ENCODE results near the gene SULT1E1. TPM values are rescaled to one million over a fixed set of nuclear protein-coding genes. Genes with fewer than 3 reads are reported as not detected.

Gene SULT1E1
- total and polyA plus RNA-seq, 10 of the 15 experiments (the other 5 are each of a cell fraction or from before 2014, with no cell fraction given): not detected

GRCh38 chr4:69859140-69859685, 732 bp downstream of the SULT1E1 start:
- ChIA-PET CTCF (interaction anchor here (1.4 kb wide), 1 partner anchor 10 kb away, joined by 4 read pairs; no protein-coding TSS in a partner anchor), RAD21 (ENCODE audit: unreplicated experiment) (no interaction called here), SMC1A (ENCODE audit: uncharacterized antibody, unreplicated experiment) (interaction anchor here (0.6 to 1.0 kb wide), 2 partner anchors 9 to 25 kb away, joined by 3 read pairs; no protein-coding TSS in a partner anchor), POLR2A (no interaction called here)
- Histone ChIP-seq H3K4me3 (no peak overlapping the region), H4K20me1 (ENCODE audit: control insufficient read depth, insufficient read depth) (no peaks in the 10 kb centered on the region), H3K9ac (ENCODE audit: control insufficient read depth, insufficient read depth, low read length) (no peak overlapping the region), H3K27me3 (replicated peaks in 1 of 2; ENCODE audit: control insufficient read depth in 2 of 2, insufficient read depth in 2 of 2, low read length in 1 of 2) (no peaks in the 10 kb centered on the region), H3K9me3 (replicated peaks; ENCODE audit: control insufficient read depth, insufficient read depth, low read length) (no peaks in the 10 kb centered on the region), H3K79me2 (ENCODE audit: control insufficient read depth, insufficient read depth, low read length) (no peaks in the 10 kb centered on the region), H3K4me2 (ENCODE audit: control insufficient read depth, insufficient read depth) (no peak overlapping the region), H3K4me1 (ENCODE audit: control insufficient read depth, insufficient read depth, low read length) (no peaks in the 10 kb centered on the region), H3K27ac (ENCODE audit: control insufficient read depth, insufficient read depth) (no peak overlapping the region), H3K36me3 (ENCODE audit: control insufficient read depth in 2 of 2, insufficient read depth in 2 of 2, low read length in 1 of 2) (no peaks in the 10 kb centered on the region), H2AFZ (ENCODE audit: control insufficient read depth, low read depth, low read length) (no peak overlapping the region)
- DNase-seq (ENCODE audit: low read depth, low spot score) (no peak), ATAC-seq (no peak), FAIRE-seq (no peak)
- no TSS peak for BruUV-seq (replicated peaks)
- intact Hi-C loops (cut with micrococcal nuclease; ENCODE audit: unreplicated experiment): no loop called here
- TF ChIP-seq TARDBP (IDR thresholded peaks at IDR 0.05; ENCODE audit: borderline replicate concordance): no peak
- TF ChIP-seq MAX (IDR thresholded peaks at IDR 0.05; ENCODE audit: low read depth, low read length): no peak
- TF ChIP-seq CUX1 (IDR thresholded peaks at IDR 0.05; ENCODE audit: insufficient replicate concordance, low read depth, low read length): no peak
- no peak for TF ChIP-seq MTA2 (IDR thresholded peaks at IDR 0.05; ENCODE audit: low read depth)
- in situ Hi-C loops (cut with MboI): no loop called here
- WGBS (ENCODE audit: insufficient coverage, insufficient replicate concordance, low lambda C conversion rate, missing lambda C conversion rate): 0% methylated on average over 1 of the region's 1 CpG

All from GM12878 (cell line).